Stimulated activated naive CD8-positive, alpha-beta T cell treated with anti-CD3 and anti-CD28 coated beads, Interleukin-15, Interleukin-2, amounts not matched to agents 100 ng/mL and 50 ng/mL, for 24 hours (primary cell): ENCODE measurements around the gene SORCS2.
"Not testable (repeated sequence)": the region's sequence is repeated elsewhere in the genome, so short reads cannot be mapped to it uniquely, and the experiment has no call there.

ENCODE experiments used
- H3K27ac Mint-ChIP-seq: one replicate; pipeline ENCODE4 v1.8.0; 2021; ENCODE audit warnings: mild to moderate bottlenecking, mixed read lengths
- H3K27me3 Mint-ChIP-seq: one replicate; pipeline ENCODE4 v1.8.0; 2021; ENCODE audit warnings: mixed read lengths
- H3K36me3 Mint-ChIP-seq: one replicate; pipeline ENCODE4 v1.8.0; 2021; ENCODE audit warnings: low read depth, mixed read lengths
- H3K4me1 Mint-ChIP-seq: one replicate; pipeline ENCODE4 v1.8.0; 2021; ENCODE audit warnings: low read depth, mixed read lengths
- H3K4me3 Mint-ChIP-seq: one replicate; pipeline ENCODE4 v1.8.0; 2021; ENCODE audit warnings: mild to moderate bottlenecking, mixed read lengths
- H3K9me3 Mint-ChIP-seq: one replicate; pipeline ENCODE4 v1.8.0; 2021; ENCODE audit warnings: mixed read lengths

The SORCS2 gene

GRCh38 chr4:7587433-7588405 is 395.4 kb downstream of the SORCS2 start:
- H3K27ac Mint-ChIP-seq = no peak overlapping the region

GRCh38 chr4:7590189-7590588 is 397.9 kb downstream of the SORCS2 start:
- Mint-ChIP-seq H3K27ac (no peak overlapping the region), H3K27me3 (peaks cover 14% of the 10 kb centered on the region), H3K9me3 (no peaks in the 10 kb centered on the region), H3K4me3 (no peak overlapping the region), H3K4me1 (no peaks in the 10 kb centered on the region), H3K36me3 (no peaks in the 10 kb centered on the region)

More at GRCh38 chr4:7587433-7588405, 395.4 kb downstream of the SORCS2 start:
- H3K4me3 Mint-ChIP-seq = no peak overlapping the region
- H3K27me3 Mint-ChIP-seq = peaks cover 14% of the 10 kb centered on the region
- H3K9me3 Mint-ChIP-seq = no peaks in the 10 kb centered on the region
- no peaks in the 10 kb centered on the region for H3K36me3 Mint-ChIP-seq
- H3K4me1 Mint-ChIP-seq = no peaks in the 10 kb centered on the region

GRCh38 chr4:7590899-7591298 is 398.6 kb downstream of the SORCS2 start:
- Mint-ChIP-seq H3K9me3 (no peaks in the 10 kb centered on the region), H3K36me3 (no peaks in the 10 kb centered on the region), H3K27me3 (peaks cover 15% of the 10 kb centered on the region), H3K4me3 (no peak overlapping the region), H3K27ac (no peak overlapping the region), H3K4me1 (no peaks in the 10 kb centered on the region)

- Mint-ChIP-seq H3K27ac (no peak overlapping the region), H3K36me3 (no peaks in the 10 kb centered on the region), H3K4me1 (no peaks in the 10 kb centered on the region), H3K27me3 (peaks cover 19% of the 10 kb centered on the region), H3K9me3 (no peaks in the 10 kb centered on the region), H3K4me3 (no peak overlapping the region)
Measured at GRCh38 chr4:7591409-7592053, 399.2 kb downstream of the SORCS2 start.

- no peaks in the 10 kb centered on the region for H3K9me3 Mint-ChIP-seq
- no peaks in the 10 kb centered on the region for H3K36me3 Mint-ChIP-seq
- H3K4me1 Mint-ChIP-seq = no peaks in the 10 kb centered on the region
- H3K27ac Mint-ChIP-seq = no peak overlapping the region
- H3K27me3 Mint-ChIP-seq = peaks cover 12% of the 10 kb centered on the region
- no peak overlapping the region for H3K4me3 Mint-ChIP-seq
Measured at GRCh38 chr4:7593646-7594412, 401.5 kb downstream of the SORCS2 start.

- H3K27ac Mint-ChIP-seq = no peak overlapping the region
- peaks cover 5% of the 10 kb centered on the region for H3K27me3 Mint-ChIP-seq
- no peaks in the 10 kb centered on the region for H3K36me3 Mint-ChIP-seq
- H3K4me1 Mint-ChIP-seq = no peaks in the 10 kb centered on the region
- H3K4me3 Mint-ChIP-seq = no peak overlapping the region
- no peaks in the 10 kb centered on the region for H3K9me3 Mint-ChIP-seq
Measured at GRCh38 chr4:7595934-7596461, 403.7 kb downstream of the SORCS2 start.

- H3K4me1 Mint-ChIP-seq = no peaks in the 10 kb centered on the region
- H3K4me3 Mint-ChIP-seq = no peak overlapping the region
- H3K27ac Mint-ChIP-seq = no peak overlapping the region
- no peaks in the 10 kb centered on the region for H3K36me3 Mint-ChIP-seq
- peaks cover 5% of the 10 kb centered on the region for H3K27me3 Mint-ChIP-seq
- H3K9me3 Mint-ChIP-seq = no peaks in the 10 kb centered on the region
Measured at GRCh38 chr4:7596918-7597606, 404.7 kb downstream of the SORCS2 start.

GRCh38 chr4:7598939-7599790 is 406.8 kb downstream of the SORCS2 start:
- Mint-ChIP-seq H3K4me3 (no peak overlapping the region), H3K4me1 (no peaks in the 10 kb centered on the region), H3K27me3 (peaks cover 5% of the 10 kb centered on the region), H3K9me3 (peaks cover 8% of the 10 kb centered on the region), H3K27ac (no peak overlapping the region), H3K36me3 (no peaks in the 10 kb centered on the region)

- Mint-ChIP-seq H3K4me3 (no peak overlapping the region), H3K4me1 (no peaks in the 10 kb centered on the region), H3K36me3 (no peaks in the 10 kb centered on the region), H3K9me3 (peaks cover 12% of the 10 kb centered on the region), H3K27me3 (peaks cover 5% of the 10 kb centered on the region), H3K27ac (no peak overlapping the region)
Measured at GRCh38 chr4:7600247-7600646, 407.9 kb downstream of the SORCS2 start.

GRCh38 chr4:7602166-7602565 is 409.8 kb downstream of the SORCS2 start:
- not testable (repeated sequence) for H3K4me3 Mint-ChIP-seq, H3K27ac Mint-ChIP-seq, H3K27me3 Mint-ChIP-seq, H3K36me3 Mint-ChIP-seq, H3K4me1 Mint-ChIP-seq
- peaks cover 13% of the 10 kb centered on the region for H3K9me3 Mint-ChIP-seq

- H3K4me1 Mint-ChIP-seq = no peaks in the 10 kb centered on the region
- H3K4me3 Mint-ChIP-seq = no peak overlapping the region
- H3K36me3 Mint-ChIP-seq = no peaks in the 10 kb centered on the region
- H3K27me3 Mint-ChIP-seq = no peaks in the 10 kb centered on the region
- no peak overlapping the region for H3K27ac Mint-ChIP-seq
- H3K9me3 Mint-ChIP-seq = peaks cover 13% of the 10 kb centered on the region
Measured at GRCh38 chr4:7607156-7607910, 415.0 kb downstream of the SORCS2 start.

- Mint-ChIP-seq H3K27ac (no peak overlapping the region), H3K27me3 (no peaks in the 10 kb centered on the region), H3K9me3 (peaks cover 13% of the 10 kb centered on the region), H3K36me3 (no peaks in the 10 kb centered on the region), H3K4me3 (no peak overlapping the region), H3K4me1 (no peaks in the 10 kb centered on the region)
Measured at GRCh38 chr4:7608046-7608445, 415.7 kb downstream of the SORCS2 start.

GRCh38 chr4:7609316-7609715 is 417.0 kb downstream of the SORCS2 start:
- no peaks in the 10 kb centered on the region for H3K4me1 Mint-ChIP-seq
- H3K36me3 Mint-ChIP-seq = no peaks in the 10 kb centered on the region
- no peak overlapping the region for H3K27ac Mint-ChIP-seq
- no peaks in the 10 kb centered on the region for H3K27me3 Mint-ChIP-seq
- H3K9me3 Mint-ChIP-seq = peaks cover 4% of the 10 kb centered on the region
- H3K4me3 Mint-ChIP-seq = no peak overlapping the region
